Heart left ventricle (tissue), 16 donors: ENCODE measurements around the gene SAXO1. TPM values are rescaled to one million over a fixed set of nuclear protein-coding genes. Genes with fewer than 3 reads are reported as not detected.

Source experiments
- ATAC-seq, 4 donors: fragments of 200-7000 bp; cut with Tn5 transposase; one replicate each; pipeline ENCODE4 v1.9.1; 2020 to 2022; ENCODE audit warnings: moderate library complexity in 4 of 4, mild to moderate bottlenecking in 3 of 4, moderate number of reproducible peaks in 1 of 4
- DNase-seq, 5 donors: peaks; one replicate each; pipeline ENCODE4 v3.0.0-alpha.2; 2020
- H3K27ac ChIP-seq, 12 donors: fragments of 200-600 bp; sonication (generic) in 4 of 12; one replicate each; pipeline versions ENCODE4 v1.5.0 to v1.8.0; 2016 to 2022; ENCODE audit warnings: mild to moderate bottlenecking in 2 of 12
- H3K27me3 ChIP-seq, 9 donors: fragments of 200-600 bp; sonication (generic) in 2 of 9; one replicate each; pipeline versions ENCODE4 v1.5.1 to v1.8.0; 2016 to 2022; ENCODE audit warnings: mild to moderate bottlenecking in 3 of 9
- H3K36me3 ChIP-seq, 9 donors: fragments of 200-600 bp; sonication (generic) in 2 of 9; one replicate each; pipeline versions ENCODE4 v1.5.0 to v1.8.0; 2018 to 2022; ENCODE audit warnings: mild to moderate bottlenecking in 2 of 9
- H3K4me1 ChIP-seq, 12 donors: fragments of 200-600 bp; sonication (generic) in 4 of 12; one replicate each; pipeline versions ENCODE4 v1.5.0 to v1.8.0; 2016 to 2022; ENCODE audit warnings: mild to moderate bottlenecking in 3 of 12
- H3K4me3 ChIP-seq, 12 donors: fragments of 200-600 bp; sonication (generic) in 4 of 12; one replicate each; pipeline versions ENCODE4 v1.5.0 to v1.8.0; 2017 to 2022; ENCODE audit warnings: mild to moderate bottlenecking in 9 of 12, moderate library complexity in 4 of 12
- H3K9me3 ChIP-seq, 12 donors: fragments of 200-600 bp; sonication (generic) in 4 of 12; one replicate each; pipeline versions ENCODE4 v1.5.0 to v1.8.0; 2016 to 2022; ENCODE audit warnings: mild to moderate bottlenecking in 1 of 12
- POLR2A ChIP-seq, 2 donors: fragments of 450-650 bp; IDR thresholded peaks; one replicate each; pipeline ENCODE4 v1.6.1; 2017; ENCODE audit warnings: antibody characterized with exemption in 2 of 2, mild to moderate bottlenecking in 2 of 2, moderate library complexity in 2 of 2
- WGBS, 4 donors: extraction: QIAGEN DNeasy Blood & Tissue Kit in 2 of 4; methylation state at CpG; one replicate each; pipeline versions ENCODE4 v1.1.5 to v1.1.7; 2013 to 2018; 5-methylcytosine and 5-hydroxymethylcytosine counted together
- intact Hi-C, 10 donors: fragments of 100-400 bp; cut with DNase I; formaldehyde crosslinking; loops; one replicate each; pipeline versions ENCODE4 v1.11.1 to v1.14.2; 2022
- polyA plus RNA-seq, 2 donors: library from polyadenylated mRNA; stranded (reverse); fragments of 200-250 nt; gene quantifications; one replicate each; pipeline ENCODE4 v1.2.3, GENCODE V29; 2013
- total RNA-seq, 9 donors: library from RNA; depleted of rRNA in 2 of 9; stranded (reverse); fragments of >200 nt in 2 of 9; fragmentation: NEBNext Ultra II Directional in 3 of 9; extraction: Animal tissue kit (Norgen Biotek cat#: 25700) in 3 of 9; gene quantifications; one replicate each; pipeline versions ENCODE4 v1.1.0 to v1.2.4, GENCODE V29; 2016 to 2023
- TF ChIP-seq, protein P1 (sequence below), 12 donors: fragments of 200-600 bp; sonication (generic) in 4 of 12; IDR thresholded peaks; one replicate each; pipeline versions ENCODE4 v1.5.0 to v1.8.0; 2018 to 2022; ENCODE audit warnings: antibody characterized with exemption in 12 of 12, mild to moderate bottlenecking in 5 of 12
- donor health status: ischemic (EF 13 %, LVEDD 7.1; RV severe dilation, severe dysfunction).
- donor health status: healthy with polysubstance abuse.
- donor health status: DM: no; HTN: yes; CAD: no.
- donor health status: DM: no; HTN: no; CAD: no.
- donor health status: ischemic (EF 25% LVEDD 6.9; RV normal size, moderate dysfunction).
- donor health status: ischemic (EF 25% LVEDD 5.7; RV mildly dilated, moderate dysfunction).
- donor health status: healthy.
- donor health status: DM: yes; HTN: yes; CAD: no.
- donor health status: ischemic (EF 35%, LVEDD 5.7; RV mildly dilated, moderate dysfunction).
- donor health status: nonischemic (EF 11% LVEDD 7.7; RV severe dilation, severe dysfunction).
- donor health status: DM: yes; HTN: yes; CAD: no.
- donor health status: PGD.
- donor health status: ischemic (EF 29% LVEDD 5.4; RV normal size, mild dysfunction).
- donor health status: nonischemic (EF 23%, LVEDD 6.1; RV moderate dilation, normal function).

The SAXO1 gene
- total and polyA plus RNA-seq, 11 donors, result 0.09 to 0.21 (median 0.11) TPM; not detected in 8

DNA sequence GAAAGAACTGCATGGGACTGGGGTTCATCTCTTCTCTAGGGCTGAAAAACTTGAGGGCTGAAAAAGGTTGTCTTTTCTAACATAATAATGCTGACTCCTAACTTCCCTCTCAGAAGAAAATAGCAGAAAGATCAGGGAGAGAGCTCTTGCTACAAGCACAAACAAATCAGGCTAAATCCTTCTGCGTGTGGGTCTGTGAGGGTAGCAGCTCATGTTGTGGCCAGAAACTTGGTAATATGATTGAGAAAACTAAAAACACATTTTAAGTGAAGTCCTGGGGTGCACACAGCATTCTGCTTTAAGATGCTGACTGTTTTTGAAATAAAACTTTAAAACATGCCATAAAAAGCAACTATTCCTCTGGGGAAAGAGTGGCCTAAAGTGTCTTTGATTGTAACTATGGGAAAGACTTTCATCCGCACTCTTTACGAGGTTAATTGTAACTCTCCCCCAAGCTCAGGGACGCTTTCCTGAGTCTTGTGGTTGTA, 56.7 kb downstream of the SAXO1 start:
- TF ChIP-seq, protein P1, sequence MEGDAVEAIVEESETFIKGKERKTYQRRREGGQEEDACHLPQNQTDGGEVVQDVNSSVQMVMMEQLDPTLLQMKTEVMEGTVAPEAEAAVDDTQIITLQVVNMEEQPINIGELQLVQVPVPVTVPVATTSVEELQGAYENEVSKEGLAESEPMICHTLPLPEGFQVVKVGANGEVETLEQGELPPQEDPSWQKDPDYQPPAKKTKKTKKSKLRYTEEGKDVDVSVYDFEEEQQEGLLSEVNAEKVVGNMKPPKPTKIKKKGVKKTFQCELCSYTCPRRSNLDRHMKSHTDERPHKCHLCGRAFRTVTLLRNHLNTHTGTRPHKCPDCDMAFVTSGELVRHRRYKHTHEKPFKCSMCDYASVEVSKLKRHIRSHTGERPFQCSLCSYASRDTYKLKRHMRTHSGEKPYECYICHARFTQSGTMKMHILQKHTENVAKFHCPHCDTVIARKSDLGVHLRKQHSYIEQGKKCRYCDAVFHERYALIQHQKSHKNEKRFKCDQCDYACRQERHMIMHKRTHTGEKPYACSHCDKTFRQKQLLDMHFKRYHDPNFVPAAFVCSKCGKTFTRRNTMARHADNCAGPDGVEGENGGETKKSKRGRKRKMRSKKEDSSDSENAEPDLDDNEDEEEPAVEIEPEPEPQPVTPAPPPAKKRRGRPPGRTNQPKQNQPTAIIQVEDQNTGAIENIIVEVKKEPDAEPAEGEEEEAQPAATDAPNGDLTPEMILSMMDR (IDR thresholded peaks at IDR 0.05), result no peak
- no peak for TF ChIP-seq POLR2A (IDR thresholded peaks at IDR 0.05)
- no peaks in the 10 kb centered on the region for H3K36me3 ChIP-seq
- intact Hi-C loops, result loop anchor here in 2 of 10 donors (10.0 kb wide), 2 partner anchors 111 to 251 kb away; no protein-coding TSS in a partner anchor
- H3K27me3 ChIP-seq, result no peaks in the 10 kb centered on the region
- ATAC-seq, result no peak
- peak overlapping the region in 6 of 12 donors; percentile 1 to 23 (median 13) for H3K4me3 ChIP-seq
- WGBS, 4 donors, result 65 to 77% (median 67%) methylated on average over 4 of the region's 4 CpGs
- no peaks in the 10 kb centered on the region for H3K9me3 ChIP-seq
- peak overlapping the region in 1 of 12 donors; percentile 42 for H3K27ac ChIP-seq
- no peak for DNase-seq
- H3K4me1 ChIP-seq, result peaks cover 0 to 23% (median 4%) of the 10 kb centered on the region in 12 donors

DNA sequence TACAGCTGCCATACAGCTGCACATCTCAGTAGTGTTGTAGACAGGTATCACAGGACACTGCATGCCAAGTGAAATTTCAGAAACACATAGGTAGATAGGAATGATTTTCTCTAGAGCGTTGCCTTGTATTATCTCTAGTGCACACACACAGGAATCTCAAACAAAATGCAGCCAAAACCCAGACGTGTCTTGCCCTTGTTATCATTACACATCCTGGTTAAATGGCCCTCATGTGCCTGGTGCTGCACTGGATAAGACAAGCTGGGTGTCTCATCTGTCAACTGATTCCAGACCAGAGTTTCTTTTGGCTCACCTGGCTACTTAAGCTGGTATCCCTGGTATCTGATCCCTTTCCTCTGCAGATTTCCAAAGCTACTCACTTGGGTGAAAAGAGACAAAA, 59.7 kb downstream of the SAXO1 start:
- ATAC-seq (no peak), DNase-seq (no peak)
- Histone ChIP-seq H3K27ac (no peak overlapping the region), H3K4me3 (no peak overlapping the region), H3K27me3 (no peaks in the 10 kb centered on the region), H3K4me1 (peaks cover 0 to 24% (median 12%) of the 10 kb centered on the region in 12 donors), H3K9me3 (no peaks in the 10 kb centered on the region), H3K36me3 (no peaks in the 10 kb centered on the region)
- intact Hi-C loops, result loop anchor here in 2 of 10 donors (10.0 kb wide), 2 partner anchors 109 to 249 kb away; no protein-coding TSS in a partner anchor
- 46 to 74% (median 60%) methylated on average over 2 of the region's 2 CpGs for WGBS, 4 donors
- TF ChIP-seq, protein P1 (IDR thresholded peaks at IDR 0.05), result no peak

DNA sequence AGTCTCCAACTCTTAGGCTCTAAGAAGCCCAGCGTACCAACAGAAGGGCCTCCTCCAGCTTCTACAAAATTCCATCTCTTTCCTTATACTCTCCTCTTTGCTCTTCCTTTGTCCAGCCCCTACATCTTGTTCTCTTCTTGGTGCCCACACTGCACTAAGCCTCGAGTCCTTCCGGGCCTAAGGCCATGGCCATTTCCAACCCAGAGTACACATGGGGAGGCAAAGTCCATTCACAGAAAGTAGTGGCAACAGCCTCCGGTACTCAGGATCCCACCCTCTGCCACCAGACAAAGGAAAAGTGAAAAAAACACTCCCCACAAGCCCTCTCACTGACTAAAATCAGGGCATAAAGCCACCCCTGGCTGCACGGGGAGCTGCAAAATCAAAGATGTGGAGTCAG, 60.3 kb downstream of the SAXO1 start:
- WGBS, 4 donors, result 77 to 95% (median 86%) methylated on average over 5 of the region's 5 CpGs
- intact Hi-C loops, result loop anchor here in 2 of 10 donors (10.0 kb wide), 2 partner anchors 108 to 248 kb away; no protein-coding TSS in a partner anchor

DNA sequence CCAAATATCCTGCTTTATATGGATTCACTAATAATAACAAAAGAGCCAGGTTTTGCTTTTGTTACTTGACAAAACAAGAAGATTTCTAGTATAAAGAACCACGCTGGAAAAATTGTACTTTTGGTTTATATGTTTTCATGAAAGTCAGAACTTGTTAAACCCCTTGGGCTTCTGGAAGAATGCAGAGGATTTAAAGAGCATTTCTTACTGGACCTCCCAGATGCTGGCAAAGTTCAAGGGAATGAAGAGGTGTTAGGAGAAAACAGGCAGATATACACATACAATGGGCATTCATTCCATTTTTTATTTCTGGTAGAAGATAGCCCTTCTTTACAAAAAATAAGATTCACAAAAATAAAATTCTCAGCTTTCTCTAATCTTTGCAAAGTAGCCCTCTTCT, 61.1 kb downstream of the SAXO1 start:
- H3K9me3 ChIP-seq, result no peaks in the 10 kb centered on the region
- H3K27ac ChIP-seq, result no peak overlapping the region
- H3K36me3 ChIP-seq, result no peaks in the 10 kb centered on the region
- no peaks in the 10 kb centered on the region for H3K27me3 ChIP-seq
- DNase-seq (no peak), ATAC-seq (no peak)
- TF ChIP-seq POLR2A (IDR thresholded peaks at IDR 0.05), result no peak
- TF ChIP-seq, protein P1 (IDR thresholded peaks at IDR 0.05), result no peak
- peaks cover 0 to 24% (median 12%) of the 10 kb centered on the region in 12 donors for H3K4me1 ChIP-seq
- WGBS, 4 donors, result 84 to 92% (median 89%) methylated on average over 1 of the region's 1 CpG
- intact Hi-C loops, result loop anchor here in 2 of 10 donors (10.0 kb wide), 2 partner anchors 107 to 247 kb away; no protein-coding TSS in a partner anchor
- H3K4me3 ChIP-seq, result no peak overlapping the region

More for the DNA sequence above, 60.3 kb downstream of the SAXO1 start:
- ATAC-seq, result no peak
- DNase-seq, result no peak
- no peak overlapping the region for H3K4me3 ChIP-seq
- no peaks in the 10 kb centered on the region for H3K36me3 ChIP-seq
- H3K27me3 ChIP-seq, result no peaks in the 10 kb centered on the region
- H3K27ac ChIP-seq, result no peak overlapping the region
- no peaks in the 10 kb centered on the region for H3K9me3 ChIP-seq
- TF ChIP-seq, protein P1 (IDR thresholded peaks at IDR 0.05), result no peak
- no peak for TF ChIP-seq POLR2A (IDR thresholded peaks at IDR 0.05)
- peaks cover 0 to 24% (median 12%) of the 10 kb centered on the region in 12 donors for H3K4me1 ChIP-seq
